Activated T-cell treated with anti-CD3 and anti-CD28 coated beads, Interleukin-2, amount 50 U/mL, for 72 hours (primary cell): ENCODE results near the gene WAC. TPM values are rescaled to one million over a fixed set of nuclear protein-coding genes. Genes with fewer than 3 reads are reported as not detected.
"Not testable (repeated sequence)": the region's sequence is repeated elsewhere in the genome, so short reads cannot be mapped to it uniquely, and the experiment has no call there.

Experiments
- ATAC-seq, 2 donors: fragments of 150-1000 bp; cut with Tn5 transposase; replicated peaks in 1 of 2; 2 replicates each; pipeline ENCODE4 v1.10.0; 2021; ENCODE audit warnings: moderate library complexity in 2 of 2, mild to moderate bottlenecking in 1 of 2
- DNase-seq, 2 donors: peaks; one replicate each; pipeline ENCODE4 v3.0.0; 2021 to 2022; ENCODE audit warnings: mixed read lengths in 1 of 2
- H3K27ac Mint-ChIP-seq: one replicate; pipeline ENCODE4 v1.8.0; 2022; ENCODE audit warnings: mild to moderate bottlenecking, moderate library complexity, mixed read lengths
- H3K27me3 Mint-ChIP-seq: one replicate; pipeline ENCODE4 v1.8.0; 2022; ENCODE audit warnings: low read depth, mixed read lengths
- H3K36me3 Mint-ChIP-seq, 2 donors: one replicate each; pipeline ENCODE4 v1.8.0; 2022; ENCODE audit warnings: mixed read lengths in 2 of 2, mild to moderate bottlenecking in 1 of 2; ENCODE audit not compliant: insufficient read depth in 2 of 2
- H3K4me1 Mint-ChIP-seq: one replicate; pipeline ENCODE4 v1.8.0; 2022; ENCODE audit warnings: low read depth, mixed read lengths
- H3K4me3 Mint-ChIP-seq, 2 donors: one replicate each; pipeline ENCODE4 v1.8.0; 2022; ENCODE audit warnings: mild to moderate bottlenecking in 2 of 2, mixed read lengths in 2 of 2, moderate library complexity in 2 of 2
- H3K9me3 Mint-ChIP-seq, 2 donors: one replicate each; pipeline ENCODE4 v1.8.0; 2022; ENCODE audit warnings: mixed read lengths in 2 of 2
- total RNA-seq, 2 donors: library from RNA; stranded (reverse); gene quantifications; one replicate each; pipeline ENCODE4 v1.2.3, GENCODE V29; 2022

Gene WAC
- total RNA-seq, 2 donors from 2014 or later, result 173 to 194 TPM

GRCh38 chr10:28638392-28638791 is 105.5 kb downstream of the WAC start:
- no peaks in the 10 kb centered on the region for H3K27me3 Mint-ChIP-seq
- H3K9me3 Mint-ChIP-seq, result peaks cover 0 to 3% of the 10 kb centered on the region in 2 donors
- H3K27ac Mint-ChIP-seq, result no peak overlapping the region
- peaks cover 0 to 2% of the 10 kb centered on the region in 2 donors for H3K36me3 Mint-ChIP-seq
- H3K4me1 Mint-ChIP-seq, result no peaks in the 10 kb centered on the region
- ATAC-seq (no peak), DNase-seq (no peak)
- H3K4me3 Mint-ChIP-seq, result no peak overlapping the region

- DNase-seq, result no peak
- Mint-ChIP-seq H3K27ac (no peak overlapping the region), H3K36me3 (peaks cover 0 to 2% of the 10 kb centered on the region in 2 donors), H3K27me3 (no peaks in the 10 kb centered on the region), H3K4me3 (no peak overlapping the region), H3K4me1 (no peaks in the 10 kb centered on the region), H3K9me3 (peaks cover 0 to 3% of the 10 kb centered on the region in 2 donors)
- no peak for ATAC-seq
These were observed 107.6 kb downstream of the WAC start for GRCh38 chr10:28640551-28640950.

DNA sequence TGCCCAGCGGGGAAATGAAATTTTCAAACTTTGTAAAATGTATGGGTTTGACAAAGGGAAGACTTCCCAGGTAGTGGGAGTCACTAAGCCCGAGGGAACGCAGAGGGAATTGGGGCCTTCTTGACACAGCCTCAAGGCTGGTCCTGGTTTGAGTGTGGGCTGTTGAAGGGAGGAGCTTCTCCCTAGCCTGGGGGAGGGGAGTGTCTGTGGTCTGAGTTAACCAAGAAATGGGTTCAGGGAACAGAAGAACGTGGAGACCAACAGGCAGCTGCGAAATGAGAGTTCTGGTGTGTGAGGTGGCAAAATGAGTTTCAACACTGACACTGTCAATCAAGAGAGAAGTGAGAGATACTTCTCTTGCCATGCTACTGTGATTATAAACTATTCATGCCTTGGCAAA is 111.7 kb downstream of the WAC start:
- DNase-seq (no peak), ATAC-seq (no peak)

GRCh38 chr10:28652106-28652505 is 119.2 kb downstream of the WAC start:
- Mint-ChIP-seq H3K36me3 (no peaks in the 10 kb centered on the region), H3K4me3 (no peak overlapping the region), H3K9me3 (no peaks in the 10 kb centered on the region), H3K27ac (no peak overlapping the region), H3K27me3 (no peaks in the 10 kb centered on the region), H3K4me1 (no peaks in the 10 kb centered on the region)
- DNase-seq, result no peak
- no peak for ATAC-seq

More for the DNA sequence above, 111.7 kb downstream of the WAC start:
- H3K36me3 Mint-ChIP-seq, result no peaks in the 10 kb centered on the region
- no peaks in the 10 kb centered on the region for H3K27me3 Mint-ChIP-seq
- H3K27ac Mint-ChIP-seq, result no peak overlapping the region
- H3K4me1 Mint-ChIP-seq, result no peaks in the 10 kb centered on the region
- H3K9me3 Mint-ChIP-seq, result peaks cover 0 to 1% of the 10 kb centered on the region in 2 donors
- no peak overlapping the region for H3K4me3 Mint-ChIP-seq

DNA sequence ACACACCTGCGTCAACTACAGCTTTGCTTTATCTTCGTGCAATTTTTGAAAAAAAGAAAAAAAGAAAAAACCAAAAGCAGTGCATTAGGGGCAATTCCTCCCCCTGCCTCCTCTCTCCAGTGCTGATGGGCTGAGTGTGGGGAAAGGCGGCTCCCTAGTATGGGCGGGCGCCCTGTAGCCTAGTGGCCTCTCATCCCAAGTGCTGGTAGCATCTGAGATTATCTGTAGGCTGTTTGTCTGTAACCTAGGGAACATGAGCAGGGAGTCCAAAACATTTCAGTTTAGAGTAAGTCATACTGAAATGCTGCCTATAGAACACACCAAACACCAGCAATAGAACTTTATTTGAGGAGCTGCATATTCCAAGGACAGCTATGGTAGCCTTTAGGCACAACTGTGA is 119.8 kb downstream of the WAC start:
- Mint-ChIP-seq H3K36me3 (no peaks in the 10 kb centered on the region), H3K9me3 (no peaks in the 10 kb centered on the region), H3K4me3 (no peak overlapping the region), H3K27me3 (no peaks in the 10 kb centered on the region), H3K27ac (no peak overlapping the region), H3K4me1 (no peaks in the 10 kb centered on the region)
- no peak for DNase-seq
- no peak for ATAC-seq

DNA sequence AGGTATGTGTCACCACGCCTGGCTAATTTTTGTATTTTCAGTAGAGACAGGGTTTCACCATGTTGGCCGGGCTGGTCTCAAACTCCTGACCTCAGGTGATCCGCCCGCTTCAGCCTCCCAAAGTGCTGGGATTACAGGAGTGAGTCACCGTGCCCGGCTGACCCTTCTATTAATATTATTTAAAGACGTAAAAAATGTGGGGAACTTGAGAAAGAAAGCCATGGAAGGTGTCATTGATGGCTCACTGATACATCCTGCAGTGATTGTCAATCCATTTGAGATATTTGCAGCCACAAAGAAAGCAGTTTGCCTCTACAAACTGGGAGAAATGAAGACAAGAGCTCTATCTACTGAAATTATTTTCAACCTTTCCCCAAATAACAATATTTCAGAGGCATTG is 125.9 kb downstream of the WAC start:
- H3K27me3 Mint-ChIP-seq, H3K9me3 Mint-ChIP-seq, H3K4me1 Mint-ChIP-seq, H3K27ac Mint-ChIP-seq, H3K4me3 Mint-ChIP-seq, DNase-seq, H3K36me3 Mint-ChIP-seq, ATAC-seq: not testable (repeated sequence)

GRCh38 chr10:28661035-28661434 is 128.1 kb downstream of the WAC start:
- no peaks in the 10 kb centered on the region for H3K36me3 Mint-ChIP-seq
- H3K27me3 Mint-ChIP-seq, result peaks cover 24% of the 10 kb centered on the region
- DNase-seq (no peak), ATAC-seq (no peak)
- no peaks in the 10 kb centered on the region for H3K9me3 Mint-ChIP-seq
- H3K4me3 Mint-ChIP-seq, result no peak overlapping the region
- H3K27ac Mint-ChIP-seq, result no peak overlapping the region
- H3K4me1 Mint-ChIP-seq, result no peaks in the 10 kb centered on the region

DNA sequence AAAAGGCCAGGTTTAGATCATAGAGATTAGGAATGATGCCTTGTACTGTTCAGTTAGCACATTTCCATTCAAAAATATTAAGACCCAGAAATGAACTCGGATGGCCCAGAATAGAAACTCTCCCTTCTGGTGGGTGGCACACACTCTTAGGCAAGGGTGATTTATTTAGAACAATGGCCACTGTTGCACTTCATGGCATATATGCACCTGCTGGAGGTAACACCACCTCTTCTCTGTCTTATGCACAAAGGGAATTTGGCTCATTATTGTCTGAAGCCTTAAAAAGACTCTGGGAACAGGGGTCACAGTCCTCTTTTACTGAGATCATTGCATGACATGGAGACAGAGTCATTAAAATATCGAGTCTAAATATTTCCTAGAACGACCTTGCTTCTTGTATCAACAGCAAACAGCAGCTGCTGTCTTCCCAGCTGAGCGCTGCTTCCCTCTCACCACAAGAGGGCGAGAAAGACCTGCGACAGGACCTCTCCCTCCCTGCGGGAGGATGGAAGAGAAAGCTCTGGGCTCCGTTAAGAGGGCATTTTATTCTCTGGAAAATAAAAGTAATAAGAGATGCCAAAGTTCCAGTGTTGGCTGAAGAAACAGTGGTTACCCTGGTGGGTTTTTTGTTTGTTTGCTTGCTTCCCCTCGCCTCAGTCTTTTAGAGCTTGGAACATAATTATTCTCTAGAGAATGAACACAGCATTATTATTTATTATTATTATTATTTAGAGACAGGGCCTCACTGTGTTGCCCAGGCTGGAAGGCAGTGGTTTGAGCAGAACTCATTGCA is 130.9 kb downstream of the WAC start:
- Mint-ChIP-seq H3K36me3 (peaks cover 0 to 2% of the 10 kb centered on the region in 2 donors), H3K27me3 (peaks cover 51% of the 10 kb centered on the region), H3K4me1 (peaks cover 15% of the 10 kb centered on the region), H3K9me3 (no peaks in the 10 kb centered on the region), H3K4me3 (no peak overlapping the region), H3K27ac (no peak overlapping the region)
- DNase-seq, result peak; percentile 70 to 71
- ATAC-seq, result peak; percentile 72 to 77

GRCh38 chr10:28664369-28664740 is 131.4 kb downstream of the WAC start:
- Mint-ChIP-seq H3K36me3 (peaks cover under 1 to 3% of the 10 kb centered on the region in 2 donors), H3K27ac (no peak overlapping the region), H3K9me3 (no peaks in the 10 kb centered on the region), H3K27me3 (peaks cover 57% of the 10 kb centered on the region), H3K4me1 (peaks cover 21% of the 10 kb centered on the region), H3K4me3 (no peak overlapping the region)
- no peak for ATAC-seq
- no peak for DNase-seq

- H3K27ac Mint-ChIP-seq, result no peak overlapping the region
- DNase-seq, result no peak
- H3K4me1 Mint-ChIP-seq, result peaks cover 25% of the 10 kb centered on the region
- H3K36me3 Mint-ChIP-seq, result peaks cover 3 to 4% of the 10 kb centered on the region in 2 donors
- no peak overlapping the region for H3K4me3 Mint-ChIP-seq
- no peak for ATAC-seq
- H3K27me3 Mint-ChIP-seq, result peaks cover 68% of the 10 kb centered on the region
- no peaks in the 10 kb centered on the region for H3K9me3 Mint-ChIP-seq
These were observed 134.0 kb downstream of the WAC start for GRCh38 chr10:28666751-28667467.

DNA sequence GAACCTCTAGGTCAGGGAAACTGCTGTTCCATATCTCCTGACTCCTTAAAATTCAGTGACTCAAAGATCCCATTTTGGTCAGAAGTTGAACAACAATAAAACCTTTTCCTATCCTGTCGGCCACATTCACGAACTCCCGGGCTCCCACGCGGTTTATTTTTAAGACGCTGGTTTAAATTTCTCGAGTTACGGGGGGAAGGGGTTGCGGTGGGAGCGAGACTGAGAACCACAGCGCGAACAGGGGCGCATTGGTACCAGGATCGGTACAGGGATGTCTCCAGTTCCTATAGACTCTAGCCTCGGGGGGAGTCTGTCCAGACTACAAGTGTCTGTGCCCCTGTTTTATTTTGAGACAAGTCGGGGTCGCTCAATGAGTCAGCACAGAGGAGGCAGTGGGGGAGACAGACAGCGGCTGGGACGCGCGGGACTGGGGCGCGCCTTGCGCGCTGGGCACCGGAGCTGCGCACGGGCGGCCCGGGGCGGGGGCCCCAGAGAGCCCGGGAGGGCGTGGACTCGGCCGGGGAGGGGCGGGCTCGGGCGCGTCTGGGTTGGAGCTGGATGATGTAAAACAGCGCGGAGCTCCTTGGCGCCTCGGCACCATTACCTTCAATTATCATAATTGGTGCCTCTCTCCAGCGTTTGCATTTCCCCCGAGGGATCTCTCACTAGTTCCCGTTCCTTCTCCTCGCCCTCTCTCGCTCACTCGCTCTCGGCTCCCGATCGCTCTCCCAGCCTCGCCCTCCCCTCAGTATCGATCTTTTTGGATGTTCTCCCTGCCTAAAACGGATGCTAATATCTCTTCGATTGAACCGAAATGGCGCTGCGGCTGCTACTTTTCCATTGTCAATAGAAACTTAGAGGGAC is 135.7 kb downstream of the WAC start:
- no peaks in the 10 kb centered on the region for H3K9me3 Mint-ChIP-seq
- ATAC-seq (peak; percentile 95 to 97), DNase-seq (peak; percentile 64 to 74)
- peaks cover 3 to 4% of the 10 kb centered on the region in 2 donors for H3K36me3 Mint-ChIP-seq
- peaks cover 60% of the 10 kb centered on the region for H3K27me3 Mint-ChIP-seq
- peak overlapping the region; percentile 88 to 89 for H3K4me3 Mint-ChIP-seq
- no peak overlapping the region for H3K27ac Mint-ChIP-seq
- peaks cover 25% of the 10 kb centered on the region for H3K4me1 Mint-ChIP-seq

GRCh38 chr10:28669227-28670173 is 136.6 kb downstream of the WAC start:
- Mint-ChIP-seq H3K36me3 (peaks cover 3 to 4% of the 10 kb centered on the region in 2 donors), H3K9me3 (no peaks in the 10 kb centered on the region), H3K4me3 (peak overlapping the region; percentile 88 to 89), H3K27ac (no peak overlapping the region), H3K27me3 (peaks cover 61% of the 10 kb centered on the region), H3K4me1 (peaks cover 25% of the 10 kb centered on the region)
- DNase-seq (no peak), ATAC-seq (no peak)
